COLO668 (cell line): ENCODE measurements around the gene ABR.
"Not testable (repeated sequence)": the region's sequence is repeated elsewhere in the genome, so short reads cannot be mapped to it uniquely, and the experiment has no call there.

ENCODE experiments used
- DNase-seq: peaks from one replicate; lab custom pipeline; 2025; ENCODE audit not compliant: unreplicated experiment; lab: John Stamatoyannopoulos, UW

The ABR gene

GRCh38 chr17:1122533-1123392 lies 57.0 kb downstream of the ABR start:
- peak; percentile 75 for DNase-seq

GRCh38 chr17:1121442-1121817 lies 58.4 kb downstream of the ABR start:
- not testable (repeated sequence) for DNase-seq

GRCh38 chr17:1120596-1121441 lies 59.0 kb downstream of the ABR start:
- DNase-seq: no peak

GRCh38 chr17:1119924-1120323 lies 59.9 kb downstream of the ABR start:
- no peak for DNase-seq

GRCh38 chr17:1116602-1117001 lies 63.2 kb downstream of the ABR start:
- DNase-seq: no peak

GRCh38 chr17:1112875-1113274 lies 66.9 kb downstream of the ABR start:
- DNase-seq: no peak

- DNase-seq: peak; percentile 69
Observed at GRCh38 chr17:1111599-1112443, 68.0 kb downstream of the ABR start.

- DNase-seq: peak; percentile 76
Observed at GRCh38 chr17:1110862-1111598, 68.8 kb downstream of the ABR start.

GRCh38 chr17:1110541-1110861 lies 69.3 kb downstream of the ABR start:
- no peak for DNase-seq

- DNase-seq: peak; percentile 64
Observed at GRCh38 chr17:1109606-1110540, 69.9 kb downstream of the ABR start.

- DNase-seq: peak; percentile 64
Observed at GRCh38 chr17:1108765-1109605, 70.8 kb downstream of the ABR start.

GRCh38 chr17:1108478-1108764 lies 71.4 kb downstream of the ABR start:
- no peak for DNase-seq

GRCh38 chr17:1107777-1108477 lies 71.9 kb downstream of the ABR start:
- peak; percentile 43 for DNase-seq

- no peak for DNase-seq
Observed at GRCh38 chr17:1107083-1107776, 72.6 kb downstream of the ABR start.

GRCh38 chr17:1104222-1104621 lies 75.6 kb downstream of the ABR start:
- no peak for DNase-seq

GRCh38 chr17:1100382-1100781 lies 79.4 kb downstream of the ABR start:
- DNase-seq: no peak

GRCh38 chr17:1099242-1099641 lies 80.5 kb downstream of the ABR start:
- DNase-seq: no peak
